Stomach (tissue), 9 donors: ENCODE measurements around the gene DISC1. TPM values are rescaled to one million over a fixed set of nuclear protein-coding genes. Genes with fewer than 3 reads are reported as not detected.
A peak's percentile ranks its signal among the peaks of the same experiment; 100 is the strongest.

Experiments used
- DNase-seq, 2 donors: peaks; one replicate each; pipeline versions ENCODE4 v3.0.0 to v3.0.0-alpha.2; 2013 to 2019
- H3K27ac ChIP-seq, 5 donors: fragments of 200-600 bp in 4 of 5; sonication (generic) in 4 of 5; one replicate each; pipeline ENCODE4 v1.5.1; 2013 to 2019; ENCODE audit warnings: mild to moderate bottlenecking in 1 of 5, moderate library complexity in 1 of 5
- H3K27me3 ChIP-seq, 3 donors: fragments of 200-600 bp; sonication (generic); one replicate each; pipeline ENCODE4 v1.5.1; 2017 to 2019; ENCODE audit warnings: mixed run types in 1 of 3
- H3K36me3 ChIP-seq, 4 donors: fragments of 200-600 bp; sonication (generic); 1 replicate in 3 of 4; 2 replicates in 1 of 4; pipeline ENCODE4 v1.5.1; 2016 to 2019
- H3K4me1 ChIP-seq, 4 donors: fragments of 200-600 bp; sonication (generic); one replicate each; pipeline ENCODE4 v1.5.1; 2016 to 2019
- H3K4me3 ChIP-seq, 4 donors: fragments of 200-600 bp; sonication (generic) in 3 of 4; one replicate each; pipeline ENCODE4 v1.5.1; 2016 to 2019; ENCODE audit warnings: mild to moderate bottlenecking in 1 of 4
- H3K9me3 ChIP-seq, 4 donors: fragments of 200-600 bp; sonication (generic); one replicate each; pipeline ENCODE4 v1.5.1; 2016 to 2019
- EP300 ChIP-seq: sonication (generic); formaldehyde crosslinking; IDR thresholded peaks from one replicate; pipeline ENCODE4 v1.6.1; 2017; ENCODE audit warnings: antibody characterized with exemption
- POLR2A ChIP-seq, 4 donors: fragments of 450-650 bp; IDR thresholded peaks; one replicate each; pipeline ENCODE4 v1.6.1; 2016; ENCODE audit warnings: antibody characterized with exemption in 4 of 4, control low read depth in 2 of 4, mild to moderate bottlenecking in 1 of 4, moderate library complexity in 1 of 4
- POLR2AphosphoS5 ChIP-seq, 3 donors: sonication (generic); formaldehyde crosslinking; IDR thresholded peaks; one replicate each; pipeline ENCODE4 v1.6.1; 2016; ENCODE audit warnings: antibody characterized with exemption in 3 of 3
- WGBS, 5 donors: extraction: QIAGEN DNeasy Blood & Tissue Kit in 3 of 5; methylation state at CpG; one replicate each; pipeline versions ENCODE4 v1.1.5 to v1.1.7; 2013 to 2018; 5-methylcytosine and 5-hydroxymethylcytosine counted together
- intact Hi-C: fragments of 100-400 bp; cut with DNase I; formaldehyde crosslinking; loops from one replicate; pipeline ENCODE4 v1.15.1; 2023; ENCODE audit warnings: low total_unique reads
- polyA plus RNA-seq, 3 donors: library from polyadenylated mRNA; stranded (reverse); fragments of 200-250 nt; gene quantifications; one replicate each; pipeline ENCODE4 v1.2.3, GENCODE V29; 2013
- total RNA-seq, 5 donors: library from RNA; depleted of rRNA; stranded (reverse); fragments of >200 nt; gene quantifications; one replicate each; pipeline versions ENCODE4 v1.1.0 to v1.2.3, GENCODE V29; 2014 to 2016
- TF ChIP-seq, protein P1 (sequence below), 7 experiments: fragments of 450-650 bp in 4 of 7; fragments of 200-600 bp in 3 of 7; sonication (generic) in 3 of 7; IDR thresholded peaks; one replicate each; pipeline ENCODE4 v1.5.1; 2016 to 2019; ENCODE audit warnings: antibody characterized with exemption in 7 of 7, control low read depth in 2 of 7, mild to moderate bottlenecking in 1 of 7
- donor health status: healthy with polysubstance abuse.
- donor health status: Bipolar disorder and iron deficiency.
- donor health status: healthy.

The DISC1 gene
- total and polyA plus RNA-seq, 8 donors = 0.43 to 29.8 (median 1.6) TPM

DNA sequence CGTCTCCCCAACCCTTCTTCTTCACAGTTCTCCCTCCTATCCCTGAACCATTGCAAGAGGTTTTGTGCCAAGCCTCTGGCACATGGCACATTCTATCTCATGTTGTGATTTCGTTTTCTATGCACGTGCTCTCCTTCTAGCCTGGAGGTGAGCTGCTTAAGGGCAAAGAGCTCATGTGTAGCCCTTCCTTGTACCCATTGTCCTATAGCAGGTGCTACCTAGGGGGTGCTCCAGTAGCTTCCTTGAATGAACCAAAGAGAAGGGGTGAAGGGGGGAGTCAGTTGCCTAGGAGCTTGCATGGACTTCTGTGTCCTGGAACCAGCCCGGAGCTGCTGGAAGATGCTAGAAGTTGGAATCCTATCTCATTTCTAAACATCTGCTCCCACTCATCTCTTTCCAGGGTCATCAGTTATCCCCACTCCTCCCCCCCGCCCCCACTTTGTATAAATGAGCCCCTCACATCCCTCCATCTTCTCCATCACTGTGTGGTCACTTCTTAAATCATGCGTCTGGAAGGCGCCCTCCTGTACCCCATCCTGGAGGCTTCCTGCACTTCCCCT, 535 bp upstream of the DISC1 start:
- peak overlapping the region in 4 of 5 donors; percentile 83 to 90 (median 88) for H3K27ac ChIP-seq
- WGBS, 5 donors = 7 to 10% (median 8%) methylated on average over 7 of the region's 7 CpGs
- intact Hi-C loops = no loop called here

GRCh38 chr1:231626951-231627614, 493 bp downstream of the DISC1 start:
- peak; percentile 49 to 87 for DNase-seq
- Histone ChIP-seq H3K36me3 (no peaks in the 10 kb centered on the region), H3K4me1 (peaks cover 5 to 32% (median 26%) of the 10 kb centered on the region in 4 donors), H3K4me3 (peak overlapping the region; percentile 73 to 89 (median 83)), H3K27ac (peak overlapping the region; percentile 83 to 90 (median 88)), H3K9me3 (no peaks in the 10 kb centered on the region), H3K27me3 (no peaks in the 10 kb centered on the region)
- intact Hi-C loops = no loop called here
- TF ChIP-seq POLR2AphosphoS5 (IDR thresholded peaks at IDR 0.05) (peak in 1 of 3 donors; percentile 21), POLR2A (IDR thresholded peaks at IDR 0.05) (no peak)
- WGBS, 5 donors = 0 to 1% (median 1%) methylated on average over 20 to 49 of the region's 49 CpGs

More for the DNA sequence above, 535 bp upstream of the DISC1 start:
- H3K9me3 ChIP-seq = no peaks in the 10 kb centered on the region
- no peaks in the 10 kb centered on the region for H3K36me3 ChIP-seq
- no peak for TF ChIP-seq EP300
- TF ChIP-seq POLR2AphosphoS5 (IDR thresholded peaks at IDR 0.05) = no peak
- no peak for TF ChIP-seq POLR2A (IDR thresholded peaks at IDR 0.05)
- TF ChIP-seq, protein P1, sequence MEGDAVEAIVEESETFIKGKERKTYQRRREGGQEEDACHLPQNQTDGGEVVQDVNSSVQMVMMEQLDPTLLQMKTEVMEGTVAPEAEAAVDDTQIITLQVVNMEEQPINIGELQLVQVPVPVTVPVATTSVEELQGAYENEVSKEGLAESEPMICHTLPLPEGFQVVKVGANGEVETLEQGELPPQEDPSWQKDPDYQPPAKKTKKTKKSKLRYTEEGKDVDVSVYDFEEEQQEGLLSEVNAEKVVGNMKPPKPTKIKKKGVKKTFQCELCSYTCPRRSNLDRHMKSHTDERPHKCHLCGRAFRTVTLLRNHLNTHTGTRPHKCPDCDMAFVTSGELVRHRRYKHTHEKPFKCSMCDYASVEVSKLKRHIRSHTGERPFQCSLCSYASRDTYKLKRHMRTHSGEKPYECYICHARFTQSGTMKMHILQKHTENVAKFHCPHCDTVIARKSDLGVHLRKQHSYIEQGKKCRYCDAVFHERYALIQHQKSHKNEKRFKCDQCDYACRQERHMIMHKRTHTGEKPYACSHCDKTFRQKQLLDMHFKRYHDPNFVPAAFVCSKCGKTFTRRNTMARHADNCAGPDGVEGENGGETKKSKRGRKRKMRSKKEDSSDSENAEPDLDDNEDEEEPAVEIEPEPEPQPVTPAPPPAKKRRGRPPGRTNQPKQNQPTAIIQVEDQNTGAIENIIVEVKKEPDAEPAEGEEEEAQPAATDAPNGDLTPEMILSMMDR (IDR thresholded peaks at IDR 0.05) = no peak
- peak overlapping the region; percentile 73 to 89 (median 83) for H3K4me3 ChIP-seq
- peaks cover 5 to 32% (median 26%) of the 10 kb centered on the region in 4 donors for H3K4me1 ChIP-seq
- DNase-seq = no peak
- H3K27me3 ChIP-seq = no peaks in the 10 kb centered on the region

GRCh38 chr1:231628207-231628876, 1.8 kb downstream of the DISC1 start:
- Histone ChIP-seq H3K4me1 (peaks cover 5 to 32% (median 26%) of the 10 kb centered on the region in 4 donors), H3K4me3 (no peak overlapping the region), H3K27me3 (no peaks in the 10 kb centered on the region), H3K9me3 (no peaks in the 10 kb centered on the region), H3K27ac (peak overlapping the region in 3 of 5 donors; percentile 88 to 90 (median 89)), H3K36me3 (no peaks in the 10 kb centered on the region)
- 53 to 67% (median 60%) methylated on average over 5 of the region's 5 CpGs for WGBS, 5 donors
- DNase-seq = peak in 1 of 2 donors; percentile 24
- intact Hi-C loops = no loop called here
- TF ChIP-seq POLR2A (IDR thresholded peaks at IDR 0.05) = no peak
- no peak for TF ChIP-seq EP300
- TF ChIP-seq, protein P1 (IDR thresholded peaks at IDR 0.05) = no peak
- no peak for TF ChIP-seq POLR2AphosphoS5 (IDR thresholded peaks at IDR 0.05)

DNA sequence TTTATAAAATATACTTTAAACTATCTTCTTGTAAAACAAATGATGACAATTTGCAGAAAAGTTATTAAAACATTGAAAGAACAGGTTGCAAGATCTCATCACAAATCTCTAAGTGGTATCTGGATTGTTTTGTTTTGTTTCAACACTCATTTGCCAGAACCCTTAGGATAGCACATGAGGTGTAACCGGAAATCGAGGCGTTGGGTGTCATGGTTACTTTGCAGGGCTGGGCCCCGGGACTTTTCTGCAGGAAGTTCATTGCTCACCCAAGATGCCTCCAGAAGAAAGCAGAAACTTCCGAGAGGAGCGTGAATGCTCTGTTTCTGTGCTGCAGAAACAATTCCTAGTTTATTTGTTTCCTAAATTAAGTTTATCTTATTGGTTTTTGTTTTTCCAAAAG, 2.5 kb downstream of the DISC1 start:
- peak in 1 of 2 donors; percentile 28 for DNase-seq
- H3K4me1 ChIP-seq = peaks cover 5 to 32% (median 26%) of the 10 kb centered on the region in 4 donors
- no peaks in the 10 kb centered on the region for H3K9me3 ChIP-seq
- H3K27me3 ChIP-seq = no peaks in the 10 kb centered on the region
- intact Hi-C loops = no loop called here
- H3K4me3 ChIP-seq = no peak overlapping the region
- 44 to 59% (median 56%) methylated on average over 6 of the region's 6 CpGs for WGBS, 5 donors
- no peaks in the 10 kb centered on the region for H3K36me3 ChIP-seq
- TF ChIP-seq EP300 = no peak
- TF ChIP-seq POLR2A (IDR thresholded peaks at IDR 0.05) = no peak
- TF ChIP-seq POLR2AphosphoS5 (IDR thresholded peaks at IDR 0.05) = no peak
- TF ChIP-seq, protein P1 (IDR thresholded peaks at IDR 0.05) = no peak
- H3K27ac ChIP-seq = peak overlapping the region in 3 of 5 donors; percentile 34 to 47 (median 36)
